ENCODE measurements around the gene LGI2.
"Not testable (repeated sequence)": the region's sequence is repeated elsewhere in the genome, so short reads cannot be mapped to it uniquely, and the experiment has no call there.

Gene LGI2

DNA sequence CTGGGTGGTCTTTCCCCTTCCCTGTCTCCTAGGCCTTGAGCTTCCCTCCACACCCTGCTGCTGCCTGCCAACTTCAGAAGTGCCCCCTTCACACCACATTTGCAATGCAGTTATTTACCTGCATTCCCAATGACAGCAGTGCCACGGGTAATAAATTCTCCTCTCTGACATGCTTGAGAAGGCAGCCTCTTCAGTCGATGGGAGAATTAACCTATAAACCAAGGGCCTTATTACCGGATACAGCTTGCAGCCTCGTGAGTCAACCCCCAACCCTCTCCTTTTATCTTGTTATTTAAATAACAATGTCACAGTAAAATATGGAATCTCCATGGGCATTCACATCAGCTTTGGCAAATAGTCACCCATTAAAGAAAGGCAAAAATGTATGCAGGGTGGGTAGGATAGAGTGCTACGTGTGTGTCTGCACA, 34.7 kb upstream of the LGI2 start:
- Histone ChIP-seq H3F3A (ENCODE audit: low read depth) (no peaks in the 10 kb centered on the region), H2AFZ (ENCODE audit: low read length) (no peak overlapping the region), H3K36me3 (ENCODE audit: insufficient read depth, low read length) (no peaks in the 10 kb centered on the region), H3K9ac (ENCODE audit: low read depth, low read length, poor library complexity, severe bottlenecking) (no peak overlapping the region), H3K4me3 (ENCODE audit: low read length, poor library complexity, severe bottlenecking) (no peak overlapping the region), H3K4me2 (ENCODE audit: low read depth, low read length, poor library complexity, severe bottlenecking) (no peak overlapping the region), H3K4me1 (ENCODE audit: insufficient read depth, low read length, poor library complexity, severe bottlenecking) (no peaks in the 10 kb centered on the region), H3K27me3 (ENCODE audit: insufficient read depth, low read length, poor library complexity, severe bottlenecking) (no peaks in the 10 kb centered on the region), H3K9me3 (ENCODE audit: insufficient read depth, low read depth, low read length) (no peaks in the 10 kb centered on the region), H3K79me2 (ENCODE audit: insufficient read depth, low read length) (no peaks in the 10 kb centered on the region), H3K9me2 (replicated peaks; ENCODE audit: low read depth, low read length) (no peaks in the 10 kb centered on the region), H4K20me1 (ENCODE audit: insufficient read depth, low read length, poor library complexity, severe bottlenecking) (no peaks in the 10 kb centered on the region)
- TF ChIP-seq EZH2phosphoT487 (IDR thresholded peaks at IDR 0.05; ENCODE audit: borderline replicate concordance) (no peak), CTCF (conservative IDR thresholded peaks at IDR 0.05; ENCODE audit: low read length) (no peak)

DNA sequence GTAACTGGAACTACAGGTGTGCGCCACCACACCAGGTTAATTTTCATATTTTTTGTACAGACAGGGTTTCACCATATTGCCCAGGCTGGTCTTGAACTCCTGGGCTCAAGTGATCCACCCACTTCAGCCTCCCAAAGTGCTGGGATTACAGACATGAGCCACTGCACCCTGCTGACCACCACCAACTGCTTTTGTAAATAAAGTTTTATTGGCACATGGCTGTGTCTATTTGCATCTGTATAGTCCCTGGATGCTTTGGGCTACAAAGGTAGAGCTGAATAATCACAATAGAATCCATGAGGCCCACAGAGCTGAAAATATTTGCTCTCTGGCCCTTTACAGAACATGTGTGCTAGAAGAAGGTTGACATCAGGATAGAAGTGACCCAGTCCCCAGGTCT, 33.7 kb upstream of the LGI2 start:
- not testable (repeated sequence) for H3F3A ChIP-seq (ENCODE audit: low read depth); H3K4me2 ChIP-seq (ENCODE audit: low read depth, low read length, poor library complexity, severe bottlenecking); H3K9me3 ChIP-seq (ENCODE audit: insufficient read depth, low read depth, low read length); H3K36me3 ChIP-seq (ENCODE audit: insufficient read depth, low read length); H3K27me3 ChIP-seq (ENCODE audit: insufficient read depth, low read length, poor library complexity, severe bottlenecking); H3K9me2 ChIP-seq (replicated peaks; ENCODE audit: low read depth, low read length); H2AFZ ChIP-seq (ENCODE audit: low read length); H3K9ac ChIP-seq (ENCODE audit: low read depth, low read length, poor library complexity, severe bottlenecking); H4K20me1 ChIP-seq (ENCODE audit: insufficient read depth, low read length, poor library complexity, severe bottlenecking); H3K4me3 ChIP-seq (ENCODE audit: low read length, poor library complexity, severe bottlenecking); H3K79me2 ChIP-seq (ENCODE audit: insufficient read depth, low read length); H3K4me1 ChIP-seq (ENCODE audit: insufficient read depth, low read length, poor library complexity, severe bottlenecking)

DNA sequence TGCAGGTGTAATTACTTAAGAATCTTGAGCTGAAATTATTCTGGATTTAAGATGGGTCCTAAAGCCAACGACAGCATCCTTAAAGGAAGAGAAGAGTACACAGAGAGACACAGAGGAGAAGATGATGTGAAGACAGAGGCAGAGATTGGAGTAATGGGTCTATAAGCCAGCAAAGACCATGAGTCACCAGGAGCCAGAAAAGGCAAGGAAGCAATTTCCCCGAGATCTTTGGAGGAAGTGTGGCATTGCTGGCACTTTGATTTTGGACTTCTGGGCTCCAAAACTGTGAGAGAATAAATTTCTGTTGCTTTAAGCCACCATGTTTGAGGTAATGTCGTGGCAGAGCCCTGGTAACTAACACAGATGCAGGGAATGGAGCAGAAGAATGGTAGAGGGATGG, 32.4 kb upstream of the LGI2 start:
- H3K4me1 ChIP-seq (ENCODE audit: insufficient read depth, low read length, poor library complexity, severe bottlenecking), result no peaks in the 10 kb centered on the region
- no peaks in the 10 kb centered on the region for H4K20me1 ChIP-seq (ENCODE audit: insufficient read depth, low read length, poor library complexity, severe bottlenecking)
- no peaks in the 10 kb centered on the region for H3K9me2 ChIP-seq (replicated peaks; ENCODE audit: low read depth, low read length)
- H3K79me2 ChIP-seq (ENCODE audit: insufficient read depth, low read length), result no peaks in the 10 kb centered on the region
- no peak overlapping the region for H3K4me3 ChIP-seq (ENCODE audit: low read length, poor library complexity, severe bottlenecking)
- no peak overlapping the region for H3K4me2 ChIP-seq (ENCODE audit: low read depth, low read length, poor library complexity, severe bottlenecking)
- H3K36me3 ChIP-seq (ENCODE audit: insufficient read depth, low read length), result no peaks in the 10 kb centered on the region
- no peak overlapping the region for H2AFZ ChIP-seq (ENCODE audit: low read length)
- H3K9ac ChIP-seq (ENCODE audit: low read depth, low read length, poor library complexity, severe bottlenecking), result no peak overlapping the region
- H3K27me3 ChIP-seq (ENCODE audit: insufficient read depth, low read length, poor library complexity, severe bottlenecking), result no peaks in the 10 kb centered on the region
- H3F3A ChIP-seq (ENCODE audit: low read depth), result no peaks in the 10 kb centered on the region
- H3K9me3 ChIP-seq (ENCODE audit: insufficient read depth, low read depth, low read length), result no peaks in the 10 kb centered on the region
- TF ChIP-seq CTCF (conservative IDR thresholded peaks at IDR 0.05; ENCODE audit: low read length) (no peak), EZH2phosphoT487 (IDR thresholded peaks at IDR 0.05; ENCODE audit: borderline replicate concordance) (no peak)

GRCh38 chr4:25062098-25062497, 31.4 kb upstream of the LGI2 start:
- no peaks in the 10 kb centered on the region for H3F3A ChIP-seq (ENCODE audit: low read depth)
- no peaks in the 10 kb centered on the region for H3K36me3 ChIP-seq (ENCODE audit: insufficient read depth, low read length)
- H2AFZ ChIP-seq (ENCODE audit: low read length), result no peak overlapping the region
- H3K27me3 ChIP-seq (ENCODE audit: insufficient read depth, low read length, poor library complexity, severe bottlenecking), result no peaks in the 10 kb centered on the region
- H4K20me1 ChIP-seq (ENCODE audit: insufficient read depth, low read length, poor library complexity, severe bottlenecking), result no peaks in the 10 kb centered on the region
- no peak overlapping the region for H3K4me3 ChIP-seq (ENCODE audit: low read length, poor library complexity, severe bottlenecking)
- H3K9me2 ChIP-seq (replicated peaks; ENCODE audit: low read depth, low read length), result no peaks in the 10 kb centered on the region
- H3K9me3 ChIP-seq (ENCODE audit: insufficient read depth, low read depth, low read length), result no peaks in the 10 kb centered on the region; the same call in 1 of the 2 replicates
- H3K79me2 ChIP-seq (ENCODE audit: insufficient read depth, low read length), result no peaks in the 10 kb centered on the region
- H3K4me2 ChIP-seq (ENCODE audit: low read depth, low read length, poor library complexity, severe bottlenecking), result no peak overlapping the region
- no peak for TF ChIP-seq EZH2phosphoT487 (IDR thresholded peaks at IDR 0.05; ENCODE audit: borderline replicate concordance)
- TF ChIP-seq CTCF (conservative IDR thresholded peaks at IDR 0.05; ENCODE audit: low read length), result no peak
- no peak overlapping the region for H3K9ac ChIP-seq (ENCODE audit: low read depth, low read length, poor library complexity, severe bottlenecking)
- H3K4me1 ChIP-seq (ENCODE audit: insufficient read depth, low read length, poor library complexity, severe bottlenecking), result no peaks in the 10 kb centered on the region
